H9 (cell line): Measurements from ENCODE around the gene FGFR3. TPM values are rescaled to one million over a fixed set of nuclear protein-coding genes. Genes with fewer than 3 reads are reported as not detected.

ENCODE experiments used
- DNase-seq: peaks from one replicate; pipeline ENCODE4 v3.0.0-alpha.2; 2017
- H2AFZ ChIP-seq: one replicate; pipeline ENCODE4 v1.6.1; 2013; ENCODE audit warnings: mild to moderate bottlenecking, low read length, control low read depth, moderate library complexity
- H2AK5ac ChIP-seq: 2 replicates; pipeline ENCODE4 v1.6.1; 2013; ENCODE audit warnings: low read length, control low read depth, mixed read lengths; ENCODE audit not compliant: insufficient read length
- H2BK120ac ChIP-seq: one replicate; pipeline ENCODE4 v1.6.1; 2013; ENCODE audit warnings: low read depth, mild to moderate bottlenecking, low read length, control low read depth, inconsistent platforms; ENCODE audit not compliant: poor library complexity, severe bottlenecking
- H2BK12ac ChIP-seq: 2 replicates; pipeline ENCODE4 v1.6.1; 2013; ENCODE audit warnings: low read length, control low read depth, mixed read lengths, low read depth; ENCODE audit not compliant: insufficient read length
- H2BK15ac ChIP-seq: 2 replicates; pipeline ENCODE4 v1.6.1; 2013; ENCODE audit warnings: low read depth, low read length, control low read depth
- H2BK20ac ChIP-seq: one replicate; pipeline ENCODE4 v1.6.1; 2013; ENCODE audit warnings: low read depth, mild to moderate bottlenecking, low read length, control low read depth, inconsistent platforms; ENCODE audit not compliant: poor library complexity, severe bottlenecking
- H2BK5ac ChIP-seq: 2 replicates; pipeline ENCODE4 v1.6.1; 2013; ENCODE audit warnings: low read length, control low read depth, mixed read lengths; ENCODE audit not compliant: insufficient read length
- H3K14ac ChIP-seq: 2 replicates; pipeline ENCODE4 v1.6.1; 2013; ENCODE audit warnings: low read length, control low read depth; ENCODE audit not compliant: insufficient read depth
- H3K18ac ChIP-seq: 2 replicates; pipeline ENCODE4 v1.6.1; 2013; ENCODE audit warnings: low read depth, mild to moderate bottlenecking, mixed read lengths, low read length, control low read depth; ENCODE audit not compliant: insufficient read length
- H3K23ac ChIP-seq: 2 replicates; pipeline ENCODE4 v1.6.1; 2013; ENCODE audit warnings: low read length, control low read depth, mixed read lengths, low read depth; ENCODE audit not compliant: insufficient read length
- H3K23me2 ChIP-seq: 2 replicates; pipeline ENCODE4 v1.6.1; 2013; ENCODE audit warnings: low read depth, mild to moderate bottlenecking, mixed read lengths, low read length, control low read depth; ENCODE audit not compliant: insufficient read length, poor library complexity, severe bottlenecking
- H3K27ac ChIP-seq: 2 replicates; pipeline ENCODE4 v1.5.1; 2013; ENCODE audit warnings: low read length, control low read depth, mixed read lengths, low read depth; ENCODE audit not compliant: insufficient read length
- H3K27me3 ChIP-seq: 2 replicates; pipeline ENCODE4 v1.6.1; 2013; ENCODE audit warnings: low read length, control low read depth, inconsistent platforms; ENCODE audit not compliant: insufficient read depth
- H3K4ac ChIP-seq: 2 replicates; pipeline ENCODE4 v1.6.1; 2013; ENCODE audit warnings: low read depth, mild to moderate bottlenecking, control low read depth, inconsistent platforms, low read length, moderate library complexity
- H3K4me1 ChIP-seq: 2 replicates; pipeline ENCODE4 v1.6.1; 2013; ENCODE audit warnings: low read length, control low read depth, inconsistent platforms; ENCODE audit not compliant: insufficient read depth
- H3K4me2 ChIP-seq: 2 replicates; pipeline ENCODE4 v1.6.1; 2013; ENCODE audit warnings: low read length, control low read depth, mixed read lengths; ENCODE audit not compliant: insufficient read length, insufficient read depth
- H3K56ac ChIP-seq: 2 replicates; pipeline ENCODE4 v1.6.1; 2013; ENCODE audit warnings: low read depth, mild to moderate bottlenecking, mixed read lengths, low read length, control low read depth; ENCODE audit not compliant: insufficient read length
- H3K79me1 ChIP-seq: 2 replicates; pipeline ENCODE4 v1.6.1; 2013; ENCODE audit warnings: low read depth, mild to moderate bottlenecking, moderate library complexity, low read length, control low read depth, inconsistent platforms; ENCODE audit not compliant: insufficient read depth, poor library complexity, severe bottlenecking
- H3K79me2 ChIP-seq: 2 replicates; pipeline ENCODE4 v1.6.1; 2013; ENCODE audit warnings: low read length, control low read depth, inconsistent platforms; ENCODE audit not compliant: insufficient read depth
- H3K9ac ChIP-seq: 2 replicates; pipeline ENCODE4 v1.6.1; 2013; ENCODE audit warnings: low read length, control low read depth, mixed read lengths; ENCODE audit not compliant: insufficient read length; ENCODE audit errors: extremely low read depth
- H3K9me3 ChIP-seq: one replicate; pipeline ENCODE4 v1.6.1; 2013; ENCODE audit warnings: low read depth, low read length, inconsistent platforms; ENCODE audit not compliant: control insufficient read depth
- H3T11ph ChIP-seq: one replicate; pipeline ENCODE4 v1.6.1; 2013; ENCODE audit warnings: mild to moderate bottlenecking, low read length, control low read depth, inconsistent platforms
- H4K20me1 ChIP-seq: one replicate; pipeline ENCODE4 v1.6.1; 2013; ENCODE audit not compliant: control insufficient read depth, insufficient read length, insufficient read depth
- H4K5ac ChIP-seq: 2 replicates; pipeline ENCODE4 v1.6.1; 2013; ENCODE audit warnings: low read depth, mild to moderate bottlenecking, mixed read lengths, low read length, control low read depth; ENCODE audit not compliant: insufficient read length
- H4K8ac ChIP-seq: replicated peaks from 2 replicates; pipeline ENCODE4 v1.6.1; 2013; ENCODE audit warnings: low read length, control low read depth, mixed read lengths, low read depth; ENCODE audit not compliant: insufficient read length
- H4K91ac ChIP-seq: 2 replicates; pipeline ENCODE4 v1.6.1; 2013; ENCODE audit warnings: low read depth, mild to moderate bottlenecking, moderate library complexity, mixed read lengths, low read length, control low read depth; ENCODE audit not compliant: insufficient read length
- H3K27ac Mint-ChIP-seq, 3 experiments: 2 replicates in 2 of 3; 3 replicates in 1 of 3; pipeline ENCODE4 v1.8.0; 2020 to 2021; ENCODE audit warnings: mixed read lengths in 3 of 3, mild to moderate bottlenecking in 1 of 3, moderate library complexity in 1 of 3
- H3K27me3 Mint-ChIP-seq: 2 replicates; pipeline ENCODE4 v1.8.0; 2021; ENCODE audit warnings: low read depth, mild to moderate bottlenecking, moderate library complexity, mixed read lengths
- H3K36me3 Mint-ChIP-seq, 3 experiments: 2 replicates in 2 of 3; 3 replicates in 1 of 3; pipeline ENCODE4 v1.8.0; 2020 to 2021; ENCODE audit warnings: low read depth in 3 of 3, mixed read lengths in 3 of 3; ENCODE audit not compliant: insufficient read depth in 1 of 3
- H3K4me1 Mint-ChIP-seq, 2 experiments: 2 replicates each; pipeline ENCODE4 v1.8.0; 2020; ENCODE audit warnings: mixed read lengths in 2 of 2
- H3K4me3 Mint-ChIP-seq, 2 experiments: 2 replicates in 1 of 2; 3 replicates in 1 of 2; pipeline ENCODE4 v1.8.0; 2020 to 2021; ENCODE audit warnings: mild to moderate bottlenecking in 2 of 2, mixed read lengths in 2 of 2, moderate library complexity in 1 of 2
- H3K9me3 Mint-ChIP-seq, 2 experiments: 2 replicates in 1 of 2; 3 replicates in 1 of 2; pipeline ENCODE4 v1.8.0; 2020; ENCODE audit warnings: mild to moderate bottlenecking in 2 of 2, mixed read lengths in 2 of 2, moderate library complexity in 1 of 2
- WGBS: extraction: QIAGEN DNeasy Blood & Tissue Kit; methylation state at CpG from one replicate; pipeline ENCODE4 v1.1.7; 2013; ENCODE audit warnings: missing lambda C conversion rate, low lambda C conversion rate, mixed read lengths; ENCODE audit not compliant: insufficient read length; ENCODE audit errors: extremely low coverage; 5-methylcytosine and 5-hydroxymethylcytosine counted together
- total RNA-seq: library from RNA; stranded (reverse); gene quantifications from 2 replicates; pipeline ENCODE4 v1.2.1, GENCODE V29; 2021
- TF ChIP-seq, protein P1 (sequence below): fragments of 200-600 bp; sonication (generic); conservative IDR thresholded peaks from 3 replicates; pipeline ENCODE4 v1.8.0; 2021; ENCODE audit warnings: antibody characterized with exemption, mild to moderate bottlenecking

The FGFR3 gene
- total RNA-seq, 1 experiment from 2014 or later, result 75.7 TPM

DNA sequence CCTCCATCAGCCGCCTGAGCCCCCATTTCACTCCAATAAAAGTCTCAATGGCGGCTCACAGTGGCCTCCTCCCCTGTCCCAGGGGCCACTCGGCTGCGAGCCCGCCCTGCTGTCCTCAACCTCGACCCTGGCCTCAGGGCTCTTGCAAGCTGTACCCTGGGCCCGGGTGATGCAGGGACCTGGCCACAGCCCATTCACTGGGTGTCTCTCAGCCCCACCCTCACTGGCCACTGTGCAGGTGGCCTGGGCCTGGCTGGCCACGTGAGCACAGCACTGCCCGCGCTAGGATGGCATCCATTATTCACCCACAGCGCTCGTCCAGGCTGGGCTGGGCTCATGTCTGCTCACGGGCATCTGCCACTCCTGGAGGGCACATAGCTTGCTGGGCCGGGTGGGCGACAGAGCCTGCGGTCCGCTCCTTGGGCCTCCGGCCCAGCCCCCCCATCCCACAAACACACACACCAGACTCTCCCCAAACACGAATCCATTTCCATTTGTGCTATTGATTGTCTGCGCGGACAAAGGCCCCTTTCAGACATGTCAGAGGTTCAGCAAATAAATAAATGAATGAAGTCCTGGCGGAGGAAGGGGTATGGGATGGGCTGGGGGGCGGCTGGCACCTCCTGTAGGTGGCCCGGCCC, 16.5 kb upstream of the FGFR3 start:
- no CpG with 5 or more reads among the region's 24 CpGs for WGBS
- Histone ChIP-seq H3K14ac (peak overlapping the region; percentile 44; the same call in 1 of the 2 replicates), H2BK15ac (peak overlapping the region; percentile 32; the same call in 1 of the 2 replicates), H3K27me3 (no peaks in the 10 kb centered on the region), H3K23me2 (no peaks in the 10 kb centered on the region), H3K18ac (no peak overlapping the region), H4K8ac (no peak overlapping the region), H2BK20ac (no peak overlapping the region), H3K4me1 (peaks cover 2% of the 10 kb centered on the region; the same call in 1 of the 2 replicates), H3T11ph (no peak overlapping the region), H2BK12ac (no peak overlapping the region), H4K20me1 (no peaks in the 10 kb centered on the region), H2BK120ac (no peak overlapping the region), H2AFZ (no peak overlapping the region), H3K9me3 (no peaks in the 10 kb centered on the region), H3K4me2 (no peak overlapping the region), H3K9ac (no peak overlapping the region), H3K79me1 (no peaks in the 10 kb centered on the region), H2BK5ac (no peak overlapping the region), H3K4ac (no peak overlapping the region; the same call in 1 of the 2 replicates), H4K91ac (peak overlapping the region; percentile 17), H4K5ac (no peak overlapping the region), H2AK5ac (no peak overlapping the region), H3K27ac (no peak overlapping the region), H3K56ac (no peak overlapping the region), H3K79me2 (no peaks in the 10 kb centered on the region), H3K23ac (no peak overlapping the region)
- TF ChIP-seq, protein P1, sequence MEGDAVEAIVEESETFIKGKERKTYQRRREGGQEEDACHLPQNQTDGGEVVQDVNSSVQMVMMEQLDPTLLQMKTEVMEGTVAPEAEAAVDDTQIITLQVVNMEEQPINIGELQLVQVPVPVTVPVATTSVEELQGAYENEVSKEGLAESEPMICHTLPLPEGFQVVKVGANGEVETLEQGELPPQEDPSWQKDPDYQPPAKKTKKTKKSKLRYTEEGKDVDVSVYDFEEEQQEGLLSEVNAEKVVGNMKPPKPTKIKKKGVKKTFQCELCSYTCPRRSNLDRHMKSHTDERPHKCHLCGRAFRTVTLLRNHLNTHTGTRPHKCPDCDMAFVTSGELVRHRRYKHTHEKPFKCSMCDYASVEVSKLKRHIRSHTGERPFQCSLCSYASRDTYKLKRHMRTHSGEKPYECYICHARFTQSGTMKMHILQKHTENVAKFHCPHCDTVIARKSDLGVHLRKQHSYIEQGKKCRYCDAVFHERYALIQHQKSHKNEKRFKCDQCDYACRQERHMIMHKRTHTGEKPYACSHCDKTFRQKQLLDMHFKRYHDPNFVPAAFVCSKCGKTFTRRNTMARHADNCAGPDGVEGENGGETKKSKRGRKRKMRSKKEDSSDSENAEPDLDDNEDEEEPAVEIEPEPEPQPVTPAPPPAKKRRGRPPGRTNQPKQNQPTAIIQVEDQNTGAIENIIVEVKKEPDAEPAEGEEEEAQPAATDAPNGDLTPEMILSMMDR, result no peak
- Mint-ChIP-seq H3K27ac (0 out of 7 replicates have a peak overlapping the region, but pooled peaks of 1 of the 3 experiments have one; percentile 66), H3K4me1 (peaks cover 26 to 37% of the 10 kb centered on the region in 2 experiments), H3K36me3 (no peaks in the 10 kb centered on the region), H3K27me3 (peaks cover 2% of the 10 kb centered on the region), H3K9me3 (no peaks in the 10 kb centered on the region), H3K4me3 (no peak overlapping the region)
- DNase-seq, result no peak
